DND-41 (cell line): ENCODE data around the gene CDC16.

Experiments
- ATAC-seq: fragments of 200-7000 bp; cut with Tn5 transposase; 3 replicates; pipeline ENCODE4 v1.9.1; 2021; ENCODE audit warnings: low read depth; ENCODE audit not compliant: insufficient read depth
- DNase-seq: peaks from one replicate; pipeline ENCODE4 v3.0.0-alpha.2; 2020
- H2AFZ ChIP-seq: 2 replicates; pipeline ENCODE4 v1.6.0; 2012; ENCODE audit warnings: low read depth, low read length
- H3K27ac ChIP-seq: 2 replicates; pipeline ENCODE4 v1.5.1; 2012; ENCODE audit warnings: low read length, inconsistent platforms
- H3K27me3 ChIP-seq: fragments of 200-600 bp; sonication (generic); 2 replicates; pipeline ENCODE4 v1.6.0; 2012; ENCODE audit warnings: low read length, mild to moderate bottlenecking, inconsistent platforms; ENCODE audit not compliant: insufficient read depth, poor library complexity
- H3K36me3 ChIP-seq: 2 replicates; pipeline ENCODE4 v1.5.1; 2012; ENCODE audit warnings: low read length, inconsistent platforms; ENCODE audit not compliant: insufficient read depth
- H3K4me1 ChIP-seq: 2 replicates; pipeline ENCODE4 v1.5.1; 2012; ENCODE audit warnings: mild to moderate bottlenecking, low read length; ENCODE audit not compliant: insufficient read depth
- H3K4me2 ChIP-seq: 2 replicates; pipeline ENCODE4 v1.6.0; 2012; ENCODE audit warnings: mild to moderate bottlenecking, moderate library complexity, low read length, inconsistent platforms; ENCODE audit not compliant: insufficient read depth
- H3K4me3 ChIP-seq, 2 experiments: fragments of 200-600 bp in 1 of 2; shearing (Covaris generic) in 1 of 2; 2 replicates each; pipeline ENCODE4 v1.5.1; 2012 to 2016; ENCODE audit warnings: inconsistent platforms in 2 of 2, low read length in 2 of 2, mild to moderate bottlenecking in 2 of 2, low read depth in 1 of 2, moderate library complexity in 1 of 2
- H3K79me2 ChIP-seq: 2 replicates; pipeline ENCODE4 v1.6.0; 2012; ENCODE audit warnings: low read length, inconsistent platforms; ENCODE audit not compliant: insufficient read depth
- H3K9ac ChIP-seq: 2 replicates; pipeline ENCODE4 v1.6.0; 2012; ENCODE audit warnings: low read depth, mild to moderate bottlenecking, inconsistent platforms, low read length, moderate library complexity
- H3K9me3 ChIP-seq: 2 replicates; pipeline ENCODE4 v1.5.1; 2012; ENCODE audit warnings: low read length, moderate library complexity, mild to moderate bottlenecking, inconsistent platforms; ENCODE audit not compliant: insufficient read depth, severe bottlenecking
- H4K20me1 ChIP-seq: 2 replicates; pipeline ENCODE4 v1.6.0; 2012; ENCODE audit warnings: low read length; ENCODE audit not compliant: insufficient read depth
- CTCF ChIP-seq: IDR thresholded peaks from 2 replicates; pipeline ENCODE4 v1.5.1; 2012; ENCODE audit warnings: borderline replicate concordance, low read length, moderate library complexity, mild to moderate bottlenecking; ENCODE audit not compliant: poor library complexity, severe bottlenecking; ENCODE audit errors: extremely low read depth
- EZH2 ChIP-seq: IDR thresholded peaks from 3 replicates; pipeline ENCODE4 v1.6.1; 2012; ENCODE audit warnings: borderline replicate concordance, low read depth, mild to moderate bottlenecking, moderate library complexity, low read length, inconsistent platforms; ENCODE audit not compliant: severe bottlenecking

CDC16 gene, protein sequence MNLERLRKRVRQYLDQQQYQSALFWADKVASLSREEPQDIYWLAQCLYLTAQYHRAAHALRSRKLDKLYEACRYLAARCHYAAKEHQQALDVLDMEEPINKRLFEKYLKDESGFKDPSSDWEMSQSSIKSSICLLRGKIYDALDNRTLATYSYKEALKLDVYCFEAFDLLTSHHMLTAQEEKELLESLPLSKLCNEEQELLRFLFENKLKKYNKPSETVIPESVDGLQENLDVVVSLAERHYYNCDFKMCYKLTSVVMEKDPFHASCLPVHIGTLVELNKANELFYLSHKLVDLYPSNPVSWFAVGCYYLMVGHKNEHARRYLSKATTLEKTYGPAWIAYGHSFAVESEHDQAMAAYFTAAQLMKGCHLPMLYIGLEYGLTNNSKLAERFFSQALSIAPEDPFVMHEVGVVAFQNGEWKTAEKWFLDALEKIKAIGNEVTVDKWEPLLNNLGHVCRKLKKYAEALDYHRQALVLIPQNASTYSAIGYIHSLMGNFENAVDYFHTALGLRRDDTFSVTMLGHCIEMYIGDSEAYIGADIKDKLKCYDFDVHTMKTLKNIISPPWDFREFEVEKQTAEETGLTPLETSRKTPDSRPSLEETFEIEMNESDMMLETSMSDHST

DNA sequence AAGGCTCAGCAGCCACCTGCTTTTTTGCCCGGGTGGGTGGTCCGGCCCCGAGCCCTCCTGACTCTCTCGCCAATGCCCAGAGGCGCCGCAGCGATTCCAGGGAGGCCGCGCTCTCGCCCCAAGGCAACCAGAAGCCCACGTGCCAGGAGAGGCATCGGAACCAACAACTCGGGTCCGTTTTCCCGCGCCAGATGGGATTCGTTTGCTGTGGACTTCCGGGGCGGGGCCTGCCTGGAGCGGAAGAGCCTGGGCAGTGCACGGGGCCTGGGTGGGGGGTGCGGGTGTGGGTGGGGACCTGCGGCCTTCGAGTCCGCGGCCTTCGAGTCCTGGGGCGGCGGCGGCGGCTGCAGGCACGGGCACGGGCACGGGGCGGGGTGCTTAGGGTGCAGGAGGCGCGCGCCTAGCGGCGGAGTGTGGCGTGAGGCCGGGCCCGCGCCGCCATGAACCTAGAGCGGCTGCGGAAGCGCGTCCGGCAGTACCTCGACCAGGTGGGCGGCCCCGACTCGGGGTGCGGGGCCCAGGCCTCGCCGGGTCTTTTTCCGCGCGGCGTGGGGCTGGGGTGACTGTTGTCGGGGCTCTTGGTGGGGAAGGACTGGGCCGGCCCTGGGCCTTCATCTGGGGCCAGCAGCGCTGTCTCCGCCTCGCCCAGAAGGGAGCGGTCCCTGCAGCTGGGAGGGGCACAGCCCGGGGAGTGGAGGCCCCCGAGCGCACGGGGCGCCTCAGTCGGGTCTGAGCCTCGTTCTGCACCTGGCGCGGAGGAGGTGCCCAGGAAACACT, at the start of gene CDC16:
Gene CDC16, plus strand, starts transcription at position 253 of the 777 bp plus-strand sequence. Its CDS starts 188 bp downstream, at position 441.
- H3K36me3 ChIP-seq, result peaks cover 37% of the 10 kb centered on the region
- peak within 1 kb of the TSS; percentile 73 for H3K27ac ChIP-seq
- H3K4me2 ChIP-seq, result peak within 1 kb of the TSS; percentile 86
- no peak for TF ChIP-seq EZH2
- TF ChIP-seq CTCF, result peak; percentile 28
- H3K9ac ChIP-seq, result peak within 1 kb of the TSS; percentile 85
- peaks cover 24% of the 10 kb centered on the region for H3K4me1 ChIP-seq
- peaks cover 8% of the 10 kb centered on the region; the same call in 1 of the 2 replicates for H4K20me1 ChIP-seq
- H2AFZ ChIP-seq, result peak within 1 kb of the TSS; percentile 90
- ATAC-seq (peak; percentile 92), DNase-seq (peak; percentile 91)
- peaks cover 31% of the 10 kb centered on the region for H3K79me2 ChIP-seq
- peak within 1 kb of the TSS; percentile 72 to 79 for H3K4me3 ChIP-seq
- no peaks in the 10 kb centered on the region for H3K9me3 ChIP-seq
- H3K27me3 ChIP-seq, result no peaks in the 10 kb centered on the region

GRCh38 chr13:114185182-114185971, 49.3 kb upstream of the CDC16 start:
- no peak for DNase-seq
- Histone ChIP-seq H3K79me2 (no peaks in the 10 kb centered on the region), H3K27me3 (no peaks in the 10 kb centered on the region), H3K9ac (no peak overlapping the region), H3K4me1 (no peaks in the 10 kb centered on the region), H3K4me3 (no peak overlapping the region), H4K20me1 (no peaks in the 10 kb centered on the region), H3K36me3 (no peaks in the 10 kb centered on the region), H3K4me2 (no peak overlapping the region), H2AFZ (no peak overlapping the region), H3K27ac (no peak overlapping the region), H3K9me3 (peaks cover 22% of the 10 kb centered on the region)
- no peak for ATAC-seq
- no peak for TF ChIP-seq EZH2
- TF ChIP-seq CTCF, result no peak

- H3K4me2 ChIP-seq, result no peak overlapping the region
- no peak overlapping the region for H3K27ac ChIP-seq
- TF ChIP-seq EZH2, result no peak
- TF ChIP-seq CTCF, result no peak
- no peak overlapping the region for H3K4me3 ChIP-seq
- no peaks in the 10 kb centered on the region for H3K9me3 ChIP-seq
- DNase-seq, result no peak
- no peak for ATAC-seq
- no peaks in the 10 kb centered on the region for H4K20me1 ChIP-seq
- H2AFZ ChIP-seq, result no peak overlapping the region
- no peaks in the 10 kb centered on the region for H3K36me3 ChIP-seq
- no peaks in the 10 kb centered on the region for H3K27me3 ChIP-seq
- no peak overlapping the region for H3K9ac ChIP-seq
- no peaks in the 10 kb centered on the region for H3K4me1 ChIP-seq
- H3K79me2 ChIP-seq, result no peaks in the 10 kb centered on the region
These were observed 39.8 kb upstream of the CDC16 start for GRCh38 chr13:114194853-114195252.
